H1 (cell line): ENCODE results near the gene RHBDL2. TPM values are rescaled to one million over a fixed set of nuclear protein-coding genes. Genes with fewer than 3 reads are reported as not detected.

Experiments used
- CTCF ChIA-PET: fragments of 300-600 bp; sonication (Branson Sonifier 250); formaldehyde crosslinking; loops from one replicate; lab custom pipeline; 2021; ENCODE audit not compliant: partially characterized antibody; lab: Charles Lee
- POLR2A ChIA-PET: fragments of 300-600 bp; sonication (Branson Sonifier 250); formaldehyde crosslinking; loops from one replicate; lab custom pipeline; 2021; ENCODE audit warnings: inconsistent platforms; ENCODE audit not compliant: partially characterized antibody; lab: Charles Lee
- DNase-seq, 2 experiments: peaks; one replicate each; pipeline versions ENCODE4 v3.0.0 to v3.0.0-alpha.2; 2010 to 2022; ENCODE audit warnings: low spot score in 2 of 2, low read depth in 1 of 2, mixed read lengths in 1 of 2
- FAIRE-seq: peaks from 2 replicates; lab custom pipeline; 2011; peaks lifted over from hg19 to GRCh38; lab: Jason Lieb, UNC
- H2AFZ ChIP-seq: 2 replicates; pipeline ENCODE4 v1.8.1; 2012; ENCODE audit warnings: low read length, inconsistent platforms
- H2AK5ac ChIP-seq: 2 replicates; pipeline ENCODE4 v1.6.1; 2013; ENCODE audit warnings: low read depth, low read length
- H2BK120ac ChIP-seq: replicated peaks from 2 replicates; pipeline ENCODE3; 2013; ENCODE audit warnings: low read depth, low read length, inconsistent platforms
- H2BK12ac ChIP-seq: 2 replicates; pipeline ENCODE4 v1.6.1; 2013; ENCODE audit warnings: low read depth, low read length
- H2BK15ac ChIP-seq: 2 replicates; pipeline ENCODE4 v1.6.1; 2013; ENCODE audit warnings: low read length
- H2BK20ac ChIP-seq: 2 replicates; pipeline ENCODE4 v1.6.1; 2013; ENCODE audit warnings: low read length
- H2BK5ac ChIP-seq: 2 replicates; pipeline ENCODE4 v1.6.1; 2013; ENCODE audit warnings: low read depth, low read length
- H3K14ac ChIP-seq: 2 replicates; pipeline ENCODE4 v1.6.1; 2013; ENCODE audit warnings: inconsistent platforms; ENCODE audit not compliant: insufficient read length
- H3K18ac ChIP-seq: 2 replicates; pipeline ENCODE4 v1.6.1; 2013; ENCODE audit warnings: low read length; ENCODE audit errors: extremely low read depth
- H3K23ac ChIP-seq: 2 replicates; pipeline ENCODE4 v1.6.1; 2013; ENCODE audit warnings: inconsistent platforms; ENCODE audit not compliant: insufficient read length
- H3K23me2 ChIP-seq: 2 replicates; pipeline ENCODE4 v1.6.1; 2013; ENCODE audit warnings: low read depth, low read length
- H3K27ac ChIP-seq: 2 replicates; pipeline ENCODE4 v1.6.1; 2011; ENCODE audit warnings: low read depth, low read length, inconsistent platforms
- H3K27me3 ChIP-seq, 4 experiments: replicated peaks in 1 of 4; 1 replicate in 1 of 4; 2 replicates in 3 of 4; pipeline versions ENCODE4 v1.6.1 to v1.8.1; 2011 to 2013; ENCODE audit warnings: low read length in 3 of 4, mild to moderate bottlenecking in 3 of 4, inconsistent platforms in 2 of 4, mixed read lengths in 2 of 4, moderate library complexity in 1 of 4; ENCODE audit not compliant: control insufficient read depth in 3 of 4, insufficient read depth in 3 of 4; ENCODE audit errors: extremely low read depth in 1 of 4
- H3K36me3 ChIP-seq, 4 experiments: 2 replicates each; pipeline versions ENCODE4 v1.6.1 to v1.8.1; 2011 to 2013; ENCODE audit warnings: mild to moderate bottlenecking in 4 of 4, low read length in 3 of 4, moderate library complexity in 2 of 4, control low read depth in 1 of 4, inconsistent platforms in 1 of 4; ENCODE audit not compliant: insufficient read depth in 4 of 4, control insufficient read depth in 2 of 4
- H3K4ac ChIP-seq: replicated peaks from 2 replicates; pipeline ENCODE3; 2013; ENCODE audit warnings: low read length, low read depth, mixed read lengths, inconsistent platforms; ENCODE audit not compliant: insufficient read length
- H3K4me1 ChIP-seq, 4 experiments: replicated peaks in 1 of 4; 1 replicate in 1 of 4; 2 replicates in 3 of 4; pipeline versions ENCODE4 v1.6.1 to v1.8.1; 2011 to 2013; ENCODE audit warnings: low read length in 3 of 4, inconsistent platforms in 2 of 4, mixed read lengths in 1 of 4; ENCODE audit not compliant: insufficient read depth in 4 of 4, control insufficient read depth in 3 of 4
- H3K4me2 ChIP-seq, 2 experiments: 2 replicates each; pipeline versions ENCODE4 v1.6.1 to v1.8.1; 2011 to 2013; ENCODE audit warnings: low read depth in 2 of 2, low read length in 2 of 2, control low read depth in 1 of 2, inconsistent platforms in 1 of 2, mild to moderate bottlenecking in 1 of 2; ENCODE audit not compliant: insufficient read depth in 1 of 2
- H3K4me3 ChIP-seq, 4 experiments: fragments of 200-600, 300-600 bp in 1 of 4; sonication (generic), shearing (Covaris generic), sonication (Bioruptor Twin) in 1 of 4; 2 replicates each; pipeline versions ENCODE4 v1.5.1 to v1.8.1; 2011 to 2016; ENCODE audit warnings: low read length in 4 of 4, low read depth in 3 of 4, control low read depth in 2 of 4, inconsistent platforms in 2 of 4, mild to moderate bottlenecking in 2 of 4, mixed read lengths in 1 of 4, moderate library complexity in 1 of 4; ENCODE audit not compliant: insufficient read depth in 2 of 4; ENCODE audit errors: extremely low read depth in 1 of 4
- H3K56ac ChIP-seq: replicated peaks from 2 replicates; pipeline ENCODE3; 2013; ENCODE audit warnings: low read depth, mild to moderate bottlenecking, mixed read lengths, low read length, inconsistent platforms; ENCODE audit not compliant: insufficient read length
- H3K79me1 ChIP-seq: 2 replicates; pipeline ENCODE4 v1.6.1; 2013; ENCODE audit warnings: low read depth, low read length, control low read depth
- H3K79me2 ChIP-seq, 2 experiments: 2 replicates each; pipeline versions ENCODE4 v1.6.1 to v1.8.1; 2012 to 2013; ENCODE audit warnings: low read length in 2 of 2, mild to moderate bottlenecking in 2 of 2, inconsistent platforms in 1 of 2; ENCODE audit not compliant: insufficient read depth in 2 of 2, control insufficient read depth in 1 of 2
- H3K9ac ChIP-seq, 4 experiments: replicated peaks in 1 of 4; 1 replicate in 1 of 4; 2 replicates in 3 of 4; pipeline versions ENCODE4 v1.6.1 to v1.8.1; 2011 to 2013; ENCODE audit warnings: low read depth in 3 of 4, low read length in 3 of 4, control low read depth in 2 of 4, mild to moderate bottlenecking in 2 of 4, moderate library complexity in 2 of 4, inconsistent platforms in 1 of 4; ENCODE audit errors: extremely low read depth in 1 of 4
- H3K9me3 ChIP-seq, 2 experiments: 2 replicates each; pipeline versions ENCODE4 v1.6.1 to v1.8.1; 2012 to 2013; ENCODE audit warnings: mild to moderate bottlenecking in 2 of 2, moderate library complexity in 2 of 2, control low read depth in 1 of 2, inconsistent platforms in 1 of 2, low read depth in 1 of 2, low read length in 1 of 2, mixed read lengths in 1 of 2; ENCODE audit not compliant: insufficient read depth in 2 of 2
- H4K20me1 ChIP-seq, 2 experiments: replicated peaks in 1 of 2; 2 replicates each; pipeline versions ENCODE3 to v1.8.1; 2011 to 2013; ENCODE audit warnings: inconsistent platforms in 2 of 2, low read length in 2 of 2, mild to moderate bottlenecking in 1 of 2; ENCODE audit not compliant: insufficient read depth in 2 of 2, control insufficient read depth in 1 of 2
- H4K5ac ChIP-seq: 2 replicates; pipeline ENCODE4 v1.6.1; 2013; ENCODE audit warnings: low read length, low read depth, mixed read lengths, inconsistent platforms; ENCODE audit not compliant: insufficient read length
- H4K8ac ChIP-seq: 2 replicates; pipeline ENCODE4 v1.8.0; 2013; ENCODE audit warnings: mild to moderate bottlenecking, moderate library complexity, low read length, inconsistent platforms; ENCODE audit not compliant: insufficient read depth; ENCODE audit errors: extremely low read depth
- H4K91ac ChIP-seq: replicated peaks from 2 replicates; pipeline ENCODE3; 2013; ENCODE audit warnings: low read length, mixed read lengths, inconsistent platforms; ENCODE audit not compliant: insufficient read length
- CREB1 ChIP-seq: IDR thresholded peaks from 2 replicates; pipeline ENCODE4 v1.6.1; 2012; ENCODE audit warnings: inconsistent platforms
- POLR2A ChIP-seq, 2 experiments: IDR thresholded peaks; 1 replicate in 1 of 2; 2 replicates in 1 of 2; pipeline ENCODE4 v1.6.1; 2011; ENCODE audit warnings: low read depth in 2 of 2, low read length in 2 of 2, mild to moderate bottlenecking in 2 of 2; ENCODE audit errors: control extremely low read depth in 1 of 2
- SRF ChIP-seq: IDR thresholded peaks from 2 replicates; pipeline ENCODE4 v1.6.1; 2011; ENCODE audit warnings: mild to moderate bottlenecking, low read depth, low read length, moderate library complexity
- TEAD4 ChIP-seq: IDR thresholded peaks from 2 replicates; pipeline ENCODE4 v1.6.1; 2012; ENCODE audit warnings: low read depth, low read length, inconsistent platforms, mixed read lengths
- WGBS, 2 experiments: shearing (Covaris generic) in 1 of 2; methylation state at CpG; one replicate each; pipeline versions ENCODE4 v1.1.6 to v1.1.7; 2013 to 2015; ENCODE audit warnings: low lambda C conversion rate in 2 of 2, mixed read lengths in 2 of 2, inconsistent platforms in 1 of 2, low coverage in 1 of 2, missing lambda C conversion rate in 1 of 2; ENCODE audit not compliant: insufficient replicate concordance in 2 of 2, insufficient coverage in 1 of 2, insufficient read length in 1 of 2; ENCODE audit errors: extremely low coverage in 1 of 2, missing lambda C conversion rate in 1 of 2; 5-methylcytosine and 5-hydroxymethylcytosine counted together
- polyA plus RNA-seq, 7 experiments: library from polyadenylated mRNA; depleted of rRNA in 3 of 7; stranded (reverse) in 5 of 7; unstranded in 2 of 7; fragments of >200 nt in 5 of 7; fragments of 200-250 nt in 2 of 7; gene quantifications; 1 replicate in 5 of 7; 2 replicates in 1 of 7; 4 replicates in 1 of 7; pipeline versions ENCODE4 v1.2.1 to v1.2.3, GENCODE V29; 2011 to 2013; ENCODE audit warnings: missing spikeins in 2 of 7, mixed read lengths in 2 of 7
- total RNA-seq: library from RNA; stranded (reverse); fragmentation: NEBNext Ultra II Directional; extraction: Animal tissue kit (Norgen Biotek cat#: 25700); gene quantifications from 2 replicates; pipeline ENCODE4 v1.2.1, GENCODE V29; 2021

Gene RHBDL2
- total and polyA plus RNA-seq, 2 of the 8 experiments (the other 6 are each of a cell fraction or from before 2014, with no cell fraction given), result 0.42 to 0.84 TPM

DNA sequence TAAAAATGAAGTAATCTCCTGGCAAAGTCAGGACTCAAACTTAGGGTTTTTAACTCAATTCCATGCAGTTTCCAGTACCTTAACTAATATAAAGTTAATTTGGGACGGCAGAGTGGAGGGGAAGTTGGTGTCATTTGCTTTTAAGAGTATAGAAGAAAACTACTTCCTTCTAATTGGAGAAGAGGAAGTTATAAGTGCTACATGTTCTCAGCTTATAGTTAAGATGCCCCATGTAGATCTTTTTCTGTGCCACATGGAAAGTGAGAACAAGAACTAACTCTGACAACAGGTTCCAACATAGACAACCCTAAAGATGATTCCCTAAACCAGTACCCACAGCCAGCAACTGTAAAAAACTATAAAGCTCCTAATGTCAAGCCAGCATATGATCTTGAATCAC is 93.6 kb downstream of the RHBDL2 start:
- Histone ChIP-seq H3K36me3 (peaks cover 0 to 47% (median 18%) of the 10 kb centered on the region in 4 experiments; a peak in 7 of 8 replicates), H2AK5ac (no peak overlapping the region), H3K9ac (no peak overlapping the region), H3K14ac (no peak overlapping the region), H4K5ac (no peak overlapping the region), H3K4me2 (no peak overlapping the region), H4K20me1 (peaks cover 0 to 1% of the 10 kb centered on the region in 2 experiments), H3K4me1 (no peaks in the 10 kb centered on the region), H3K23me2 (no peaks in the 10 kb centered on the region), H3K27me3 (no peaks in the 10 kb centered on the region), H4K91ac (no peak overlapping the region), H3K23ac (no peak overlapping the region), H3K79me2 (no peaks in the 10 kb centered on the region), H2BK5ac (no peak overlapping the region), H3K18ac (no peak overlapping the region), H2AFZ (no peak overlapping the region), H3K79me1 (no peaks in the 10 kb centered on the region), H2BK15ac (no peak overlapping the region), H3K9me3 (no peaks in the 10 kb centered on the region), H2BK120ac (no peak overlapping the region), H2BK12ac (no peak overlapping the region), H3K4me3 (no peak overlapping the region), H3K56ac (no peak overlapping the region), H3K27ac (no peak overlapping the region), H2BK20ac (no peak overlapping the region), H3K4ac (no peak overlapping the region), H4K8ac (no peak overlapping the region)
- ChIA-PET CTCF (interaction anchor here (0.8 to 1.1 kb wide), 2 partner anchors 9 to 243 kb away, joined by 3 read pairs; no protein-coding TSS in a partner anchor), POLR2A (interaction anchor here (0.6 kb wide), 1 partner anchor 782 kb away, joined by 3 read pairs; no protein-coding TSS in a partner anchor)
- DNase-seq (no peak), FAIRE-seq (no peak)
- WGBS, 2 experiments, result 80% methylated on average over 1 of the region's 1 CpG; no CpG with 5 or more reads in 1 of the 2 experiments
- TF ChIP-seq TEAD4, result no peak
- TF ChIP-seq SRF, result no peak
- TF ChIP-seq POLR2A (IDR thresholded peaks at IDR 0.05; ENCODE audit: control extremely low read depth in 1 of 2, low read depth in 2 of 2, low read length in 2 of 2), result no peak
- TF ChIP-seq CREB1, result no peak
